HEK293T (cell line): ENCODE results near the gene XPNPEP2.

ENCODE experiments used
- BHLHE40 ChIP-seq: fragments of 450-650 bp; IDR thresholded peaks from 2 replicates; pipeline ENCODE4 v1.6.1; 2016; ENCODE audit warnings: mild to moderate bottlenecking, moderate library complexity, borderline replicate concordance
- FOXA1 ChIP-seq: fragments of 450-650 bp; IDR thresholded peaks from 2 replicates; pipeline ENCODE4 v1.6.1; 2016; ENCODE audit warnings: mild to moderate bottlenecking
- FOXM1 ChIP-seq: fragments of 450-650 bp; IDR thresholded peaks from 2 replicates; pipeline ENCODE4 v1.6.1; 2017; ENCODE audit warnings: mild to moderate bottlenecking, borderline replicate concordance
- SUZ12 ChIP-seq: fragments of 450-650 bp; IDR thresholded peaks from 2 replicates; pipeline ENCODE4 v1.6.1; 2016; ENCODE audit warnings: mild to moderate bottlenecking
- ZNF384 ChIP-seq: fragments of 450-650 bp; IDR thresholded peaks from 2 replicates; pipeline ENCODE4 v1.6.1; 2016

DNA sequence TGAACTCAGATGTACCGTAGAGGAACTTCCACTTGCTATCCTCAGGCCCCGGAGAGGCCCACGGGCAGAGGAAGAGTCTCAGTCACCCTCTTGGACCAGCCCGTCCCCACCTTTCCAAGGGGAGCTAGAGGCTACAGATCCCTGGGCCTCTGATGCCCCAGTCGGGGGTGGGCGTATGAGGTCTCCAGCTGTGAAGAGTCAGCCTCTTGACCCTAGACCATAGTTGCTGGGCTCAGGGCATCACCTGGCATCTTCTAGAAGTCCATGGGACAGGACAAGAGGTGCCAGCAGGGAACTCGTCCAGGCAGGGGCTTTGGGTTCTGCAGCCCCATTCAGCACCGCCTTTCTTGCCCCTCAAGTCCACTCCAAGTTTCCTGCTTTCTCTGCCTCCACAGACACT lies 52.6 kb downstream of the XPNPEP2 start:
- no peak for TF ChIP-seq SUZ12
- TF ChIP-seq FOXA1, result no peak
- TF ChIP-seq ZNF384, result no peak
- no peak for TF ChIP-seq FOXM1
- no peak for TF ChIP-seq BHLHE40
